ENCODE data around the gene LIMK2. TPM values are rescaled to one million over a fixed set of nuclear protein-coding genes. Genes with fewer than 3 reads are reported as not detected.
A peak's percentile ranks its signal among the peaks of the same experiment; 100 is the strongest.

Gene LIMK2
- total RNA-seq, 1 experiment from 2014 or later, result 42.5 TPM

GRCh38 chr22:31206896-31207687, 5.0 kb upstream of the LIMK2 start:
- Histone ChIP-seq H3K9me2 (ENCODE audit: insufficient read depth) (no peaks in the 10 kb centered on the region), H3K79me2 (ENCODE audit: low read depth) (no peaks in the 10 kb centered on the region), H4K20me1 (ENCODE audit: insufficient read depth) (peaks cover 8% of the 10 kb centered on the region; the same call in 1 of the 2 replicates), H3K4me2 (peak overlapping the region; percentile 56), H3K4me3 (no peak overlapping the region), H3K9me3 (ENCODE audit: insufficient read depth, low read depth) (no peaks in the 10 kb centered on the region), H3K27me3 (ENCODE audit: insufficient read depth, low read depth) (no peaks in the 10 kb centered on the region), H2AFZ (no peak overlapping the region), H3K27ac (peak overlapping the region; percentile 31; the same call in 1 of the 2 replicates), H3F3A (ENCODE audit: insufficient read depth, low read depth) (peaks cover 24% of the 10 kb centered on the region), H3K36me3 (ENCODE audit: low read depth) (no peaks in the 10 kb centered on the region), H3K4me1 (replicated peaks; ENCODE audit: insufficient read depth) (peaks cover 23% of the 10 kb centered on the region)
- intact Hi-C loops (cut with micrococcal nuclease; ENCODE audit: unreplicated experiment), result loop anchor here (1.0 kb wide), 5 partner anchors 34 to 136 kb away; partner anchors contain the start of gene PIK3IP1
- ChIA-PET POLR2A (ENCODE audit: unreplicated experiment) (interaction anchor here (0.5 to 0.8 kb wide), 7 partner anchors 15 to 880 kb away, joined by 4 to 22 read pairs (median 8); partner anchors contain the start of genes PATZ1, SMTN and TBC1D10A), CTCF (interaction anchor here (0.5 to 1.2 kb wide), 7 partner anchors 36 to 850 kb away, joined by 3 to 13 read pairs (median 3); partner anchors contain the start of genes CCDC157, PIK3IP1 and SF3A1)
- no TSS peak for BruUV-seq (replicated peaks)
- TF ChIP-seq, protein P1, sequence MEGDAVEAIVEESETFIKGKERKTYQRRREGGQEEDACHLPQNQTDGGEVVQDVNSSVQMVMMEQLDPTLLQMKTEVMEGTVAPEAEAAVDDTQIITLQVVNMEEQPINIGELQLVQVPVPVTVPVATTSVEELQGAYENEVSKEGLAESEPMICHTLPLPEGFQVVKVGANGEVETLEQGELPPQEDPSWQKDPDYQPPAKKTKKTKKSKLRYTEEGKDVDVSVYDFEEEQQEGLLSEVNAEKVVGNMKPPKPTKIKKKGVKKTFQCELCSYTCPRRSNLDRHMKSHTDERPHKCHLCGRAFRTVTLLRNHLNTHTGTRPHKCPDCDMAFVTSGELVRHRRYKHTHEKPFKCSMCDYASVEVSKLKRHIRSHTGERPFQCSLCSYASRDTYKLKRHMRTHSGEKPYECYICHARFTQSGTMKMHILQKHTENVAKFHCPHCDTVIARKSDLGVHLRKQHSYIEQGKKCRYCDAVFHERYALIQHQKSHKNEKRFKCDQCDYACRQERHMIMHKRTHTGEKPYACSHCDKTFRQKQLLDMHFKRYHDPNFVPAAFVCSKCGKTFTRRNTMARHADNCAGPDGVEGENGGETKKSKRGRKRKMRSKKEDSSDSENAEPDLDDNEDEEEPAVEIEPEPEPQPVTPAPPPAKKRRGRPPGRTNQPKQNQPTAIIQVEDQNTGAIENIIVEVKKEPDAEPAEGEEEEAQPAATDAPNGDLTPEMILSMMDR (conservative IDR thresholded peaks at IDR 0.05), result no peak
- TF ChIP-seq EZH2 (IDR thresholded peaks at IDR 0.05; ENCODE audit: low read depth), result no peak
- DNase-seq, result peak; percentile 87 to 99

- intact Hi-C loops (cut with micrococcal nuclease; ENCODE audit: unreplicated experiment), result loop anchor here (10.0 kb wide), 1 partner anchor 106 kb away; the partner anchor contains the start of gene SELENOM
These were observed 1.3 kb upstream of the LIMK2 start for GRCh38 chr22:31210556-31211421.

More at GRCh38 chr22:31210556-31211421, 1.3 kb upstream of the LIMK2 start:
- peaks cover 24% of the 10 kb centered on the region for H3F3A ChIP-seq (ENCODE audit: insufficient read depth, low read depth)
- no peak overlapping the region for H2AFZ ChIP-seq
- H3K27ac ChIP-seq, result no peak overlapping the region
- peaks cover 8% of the 10 kb centered on the region; the same call in 1 of the 2 replicates for H3K79me2 ChIP-seq (ENCODE audit: low read depth)
- H3K9me3 ChIP-seq (ENCODE audit: insufficient read depth, low read depth), result no peaks in the 10 kb centered on the region
- H3K36me3 ChIP-seq (ENCODE audit: low read depth), result no peaks in the 10 kb centered on the region
- H3K9me2 ChIP-seq (ENCODE audit: insufficient read depth), result no peaks in the 10 kb centered on the region
- no peak for DNase-seq
- H4K20me1 ChIP-seq (ENCODE audit: insufficient read depth), result peaks cover 8% of the 10 kb centered on the region; the same call in 1 of the 2 replicates
- H3K27me3 ChIP-seq (ENCODE audit: insufficient read depth, low read depth), result no peaks in the 10 kb centered on the region
- TF ChIP-seq, protein P1 (conservative IDR thresholded peaks at IDR 0.05), result no peak
- no peak for TF ChIP-seq EZH2 (IDR thresholded peaks at IDR 0.05; ENCODE audit: low read depth)
- peaks cover 30% of the 10 kb centered on the region for H3K4me1 ChIP-seq (replicated peaks; ENCODE audit: insufficient read depth)
- no peak overlapping the region for H3K4me3 ChIP-seq
- CTCF ChIA-PET, result interaction anchor here (0.6 to 2.8 kb wide), 2 partner anchors 62 to 292 kb away, joined by 3 to 28 read pairs; no protein-coding TSS in a partner anchor
- POLR2A ChIA-PET (ENCODE audit: unreplicated experiment), result no interaction called here
- no TSS peak for BruUV-seq (replicated peaks)
- no peak overlapping the region; the same call in 1 of the 2 replicates for H3K4me2 ChIP-seq
